K562 (cell line): Measurements from ENCODE around the gene COPS8. TPM values are rescaled to one million over a fixed set of nuclear protein-coding genes. Genes with fewer than 3 reads are reported as not detected.

ENCODE experiments used
- ATAC-seq: fragments of 200-7000 bp; cut with Tn5 transposase; 3 replicates; pipeline ENCODE4 v1.9.1; 2020; ENCODE audit warnings: moderate library complexity
- BruUV-seq: library from RNA; stranded (reverse); fragments of 400-500 nt; replicated peaks from 2 replicates; lab custom pipeline; 2021; lab: Mats Ljungman, UMichigan
- CTCF ChIA-PET: fragments of 300-600 bp; formaldehyde crosslinking; extraction: SDS; loops from one replicate; lab custom pipeline; 2021; ENCODE audit warnings: low intra/inter-chr PET ratio; lab: Yijun Ruan, JAX
- POLR2A ChIA-PET: fragments of 300-600, 350-650 bp; sonication (Branson Sonifier 250); formaldehyde crosslinking; extraction: SDS; loops from one replicate; lab custom pipeline; 2021; ENCODE audit warnings: antibody characterized with exemption, inconsistent platforms; lab: Yijun Ruan, JAX
- DNase-seq, 4 experiments: peaks; one replicate each; pipeline versions ENCODE4 v3.0.0 to v3.0.0-alpha.2; 2011 to 2018; ENCODE audit warnings: low spot score in 3 of 4, mixed read lengths in 3 of 4; ENCODE audit errors: extremely low read depth in 1 of 4
- FAIRE-seq: peaks from 2 replicates; lab custom pipeline; 2011; peaks lifted over from hg19 to GRCh38; lab: Jason Lieb, UNC
- H2AFZ ChIP-seq: 2 replicates; pipeline ENCODE4 v1.6.0; 2011; ENCODE audit warnings: low read depth, low read length, control low read depth, inconsistent platforms
- H3K27ac ChIP-seq: fragments of 200-600 bp; 3 replicates; pipeline ENCODE4 v1.8.0; 2011; ENCODE audit warnings: low read depth, mild to moderate bottlenecking, control low read depth, inconsistent platforms, low read length, moderate library complexity, mixed read lengths; ENCODE audit errors: extremely low read depth
- H3K27me3 ChIP-seq, 2 experiments: fragments of 300-600 bp in 1 of 2; 2 replicates in 1 of 2; 3 replicates in 1 of 2; pipeline versions ENCODE4 v1.6.0 to v1.8.0; 2011; ENCODE audit warnings: inconsistent platforms in 2 of 2, low read length in 2 of 2, mild to moderate bottlenecking in 1 of 2, mixed read lengths in 1 of 2, moderate library complexity in 1 of 2; ENCODE audit not compliant: control insufficient read depth in 2 of 2, insufficient read depth in 2 of 2
- H3K36me3 ChIP-seq: fragments of 300-600 bp; 3 replicates; pipeline ENCODE4 v1.8.0; 2011; ENCODE audit warnings: mild to moderate bottlenecking, low read length, inconsistent platforms; ENCODE audit not compliant: control insufficient read depth, insufficient read depth
- H3K4me1 ChIP-seq, 2 experiments: fragments of 200-600 bp in 1 of 2; replicated peaks in 1 of 2; 2 replicates in 1 of 2; 3 replicates in 1 of 2; pipeline versions ENCODE4 v1.5.1 to v1.8.0; 2011; ENCODE audit warnings: inconsistent platforms in 2 of 2, low read length in 2 of 2, mild to moderate bottlenecking in 1 of 2, mixed read lengths in 1 of 2, moderate library complexity in 1 of 2; ENCODE audit not compliant: control insufficient read depth in 2 of 2, insufficient read depth in 2 of 2
- H3K4me2 ChIP-seq: 2 replicates; pipeline ENCODE4 v1.6.1; 2011; ENCODE audit warnings: low read length, control low read depth, inconsistent platforms, mixed read lengths; ENCODE audit not compliant: insufficient read depth
- H3K4me3 ChIP-seq: fragments of 200-600 bp; sonication (generic), shearing (Covaris generic); 2 replicates; pipeline ENCODE4 v1.5.1; 2016; ENCODE audit warnings: control low read depth, inconsistent platforms
- H3K79me2 ChIP-seq: fragments of 200-600 bp; 3 replicates; pipeline ENCODE4 v1.8.0; 2011; ENCODE audit warnings: low read length, inconsistent platforms; ENCODE audit not compliant: control insufficient read depth, insufficient read depth
- H3K9ac ChIP-seq, 2 experiments: 2 replicates each; pipeline versions ENCODE4 v1.6.0 to v1.6.1; 2011; ENCODE audit warnings: low read depth in 2 of 2, low read length in 2 of 2, control low read depth in 1 of 2, inconsistent platforms in 1 of 2, mild to moderate bottlenecking in 1 of 2, mixed read lengths in 1 of 2; ENCODE audit not compliant: insufficient read depth in 1 of 2
- H3K9me1 ChIP-seq: one replicate; pipeline ENCODE4 v1.6.0; 2011; ENCODE audit warnings: inconsistent platforms, mild to moderate bottlenecking, low read length, moderate library complexity; ENCODE audit not compliant: control insufficient read depth, insufficient read depth
- H3K9me3 ChIP-seq: replicated peaks from 2 replicates; pipeline ENCODE4 v1.5.1; 2011; ENCODE audit warnings: low read depth, low read length, inconsistent platforms; ENCODE audit not compliant: control insufficient read depth, insufficient read depth
- H4K20me1 ChIP-seq: replicated peaks from 2 replicates; pipeline ENCODE4 v1.6.1; 2011; ENCODE audit warnings: low read length, inconsistent platforms, mixed read lengths; ENCODE audit not compliant: control insufficient read depth, insufficient read depth
- ARHGAP35 ChIP-seq: fragments of 450-650 bp; IDR thresholded peaks from 2 replicates; pipeline ENCODE4 v1.6.1; 2018; ENCODE audit not compliant: partially characterized antibody
- CBFA2T2 ChIP-seq: fragments of 450-650 bp; conservative IDR thresholded peaks from 2 replicates; pipeline ENCODE4 v1.6.1; 2017; ENCODE audit warnings: mild to moderate bottlenecking
- CBX2 ChIP-seq: fragments of 200-600 bp; sonication (generic); IDR thresholded peaks from one replicate; pipeline ENCODE4 v1.6.1; 2012; ENCODE audit warnings: mild to moderate bottlenecking, low read length, inconsistent platforms; ENCODE audit not compliant: insufficient read depth, poor library complexity, severe bottlenecking
- LEF1 ChIP-seq: fragments of 450-650 bp; IDR thresholded peaks from 2 replicates; pipeline ENCODE4 v1.6.1; 2016; ENCODE audit warnings: mild to moderate bottlenecking
- MAFG ChIP-seq: fragments of 450-650 bp; conservative IDR thresholded peaks from 2 replicates; pipeline ENCODE4 v1.6.1; 2016; ENCODE audit warnings: missing genetic modification characterization, missing compliant biosample characterization
- PHF8 ChIP-seq: fragments of 200-600 bp; sonication (generic); IDR thresholded peaks from 2 replicates; pipeline ENCODE4 v1.6.1; 2012; ENCODE audit warnings: mixed run types, mild to moderate bottlenecking, inconsistent platforms, low read length, moderate library complexity, borderline replicate concordance
- RUNX1 ChIP-seq: sonication (generic); IDR thresholded peaks from 2 replicates; pipeline ENCODE4 v1.6.1; 2016; ENCODE audit warnings: antibody characterized with exemption, low read depth
- ZNF184 ChIP-seq: sonication (generic); formaldehyde crosslinking; IDR thresholded peaks from 2 replicates; pipeline ENCODE4 v1.5.0; 2020; ENCODE audit warnings: missing genetic modification reagents
- ZNF3 ChIP-seq: fragments of 250-450 bp; sonication (Bioruptor Pico); IDR thresholded peaks from 2 replicates; pipeline ENCODE4 v1.5.0; 2021; ENCODE audit warnings: mild to moderate bottlenecking, moderate library complexity
- WGBS: fragments of 100-300 bp; shearing (Covaris generic); methylation state at CpG from one replicate; pipeline ENCODE4 v1.1.6; 2016; ENCODE audit warnings: low coverage, mixed read lengths; ENCODE audit not compliant: insufficient coverage; ENCODE audit errors: missing lambda C conversion rate; 5-methylcytosine and 5-hydroxymethylcytosine counted together
- in situ Hi-C: fragments of 300-500 bp; cut with MboI; formaldehyde crosslinking; loops from 4 replicates; pipeline ENCODE4 v1.15.0; 2018; ENCODE audit warnings: inconsistent platforms, mixed read lengths
- intact Hi-C: fragments of 100-400 bp; cut with micrococcal nuclease; formaldehyde crosslinking; loops from 2 replicates; pipeline ENCODE4 v1.14.2; 2022
- polyA plus RNA-seq, 8 experiments: library from polyadenylated mRNA; depleted of rRNA in 4 of 8; stranded (reverse) in 5 of 8; unstranded in 3 of 8; fragments of >200 nt; fragmentation: Nextera tagmentation in 2 of 8; fragmentation: Illumina TruSeq in 1 of 8; extraction: Ambion mirVana in 2 of 8; extraction: Trizol in 1 of 8; gene quantifications; 2 replicates each; pipeline versions ENCODE4 v1.2.1 to v1.2.3, GENCODE V29; 2011 to 2014; ENCODE audit warnings: inconsistent platforms in 1 of 8, missing spikeins in 1 of 8
- total RNA-seq, 7 experiments: library from RNA; depleted of rRNA in 6 of 7; stranded (reverse); fragments of >200 nt in 6 of 7; fragmentation: Illumina TruSeq in 2 of 7; extraction: Trizol in 2 of 7; gene quantifications; 2 replicates each; pipeline versions ENCODE4 v1.2.1 to v1.2.3, GENCODE V29; 2011 to 2021; ENCODE audit warnings: low replicate concordance in 1 of 7
- TF ChIP-seq, protein P1 (sequence below): sonication (generic); formaldehyde crosslinking; IDR thresholded peaks from 2 replicates; pipeline ENCODE4 v1.9.0; 2022; ENCODE audit warnings: mild to moderate bottlenecking, missing genetic modification reagents
- TF ChIP-seq, protein P2 (sequence below): fragments of 250-450 bp; sonication (Bioruptor Pico); IDR thresholded peaks from 2 replicates; pipeline ENCODE4 v1.4.0; 2020; ENCODE audit warnings: mild to moderate bottlenecking, moderate library complexity
- TF ChIP-seq, protein P3 (sequence below): fragments of 450-650 bp; formaldehyde crosslinking; IDR thresholded peaks from 2 replicates; pipeline ENCODE4 v1.4.0; 2022; ENCODE audit warnings: mild to moderate bottlenecking, moderate library complexity

The COPS8 gene
- total and polyA plus RNA-seq, 9 of the 15 experiments (the other 6 are each of a cell fraction or from before 2014, with no cell fraction given) = 28.2 to 97.3 (median 58.9) TPM

DNA sequence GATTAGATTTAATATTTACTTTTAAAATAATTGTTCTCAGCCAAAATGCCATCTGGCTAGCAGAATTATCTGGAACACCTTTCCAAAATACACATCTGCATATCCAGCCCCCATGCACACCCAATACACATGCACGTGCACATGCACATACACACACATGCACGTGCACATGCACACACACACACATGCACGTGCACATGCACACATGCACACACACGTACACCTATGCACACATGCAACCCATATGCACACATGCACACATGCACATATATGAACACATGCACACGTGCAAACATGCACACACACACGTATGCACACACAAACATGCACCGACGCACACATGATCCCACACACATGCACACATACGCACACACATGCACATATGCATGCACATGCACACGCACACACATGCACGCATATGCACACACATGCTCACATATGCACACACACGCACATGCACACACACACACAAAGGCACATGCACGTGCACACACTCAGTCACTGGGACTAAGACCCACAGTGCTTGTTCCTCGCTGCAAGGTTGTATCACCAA lies 53.5 kb downstream of the COPS8 start:
- Histone ChIP-seq H3K27ac (no peak overlapping the region), H3K79me2 (no peaks in the 10 kb centered on the region), H3K4me2 (no peak overlapping the region), H4K20me1 (no peaks in the 10 kb centered on the region), H3K9me1 (no peaks in the 10 kb centered on the region), H3K4me3 (no peak overlapping the region), H2AFZ (no peak overlapping the region), H3K27me3 (no peaks in the 10 kb centered on the region), H3K9me3 (no peaks in the 10 kb centered on the region), H3K9ac (no peak overlapping the region), H3K4me1 (no peaks in the 10 kb centered on the region), H3K36me3 (no peaks in the 10 kb centered on the region)
- ChIA-PET POLR2A (no interaction called here), CTCF (no interaction called here)
- FAIRE-seq = no peak
- TF ChIP-seq PHF8 (no peak), ARHGAP35 (no peak), ZNF3 (no peak)
- TF ChIP-seq, protein P1, sequence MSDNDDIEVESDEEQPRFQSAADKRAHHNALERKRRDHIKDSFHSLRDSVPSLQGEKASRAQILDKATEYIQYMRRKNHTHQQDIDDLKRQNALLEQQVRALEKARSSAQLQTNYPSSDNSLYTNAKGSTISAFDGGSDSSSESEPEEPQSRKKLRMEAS (CRISPR knock-in tag) = peak; percentile 17; the same call in 1 of the 2 replicates
- WGBS = 15% methylated on average over 12 of the region's 14 CpGs
- no peak for DNase-seq
- in situ Hi-C loops = no loop called here
- intact Hi-C loops = no loop called here
- BruUV-seq = no TSS peak
- ATAC-seq = no peak

DNA sequence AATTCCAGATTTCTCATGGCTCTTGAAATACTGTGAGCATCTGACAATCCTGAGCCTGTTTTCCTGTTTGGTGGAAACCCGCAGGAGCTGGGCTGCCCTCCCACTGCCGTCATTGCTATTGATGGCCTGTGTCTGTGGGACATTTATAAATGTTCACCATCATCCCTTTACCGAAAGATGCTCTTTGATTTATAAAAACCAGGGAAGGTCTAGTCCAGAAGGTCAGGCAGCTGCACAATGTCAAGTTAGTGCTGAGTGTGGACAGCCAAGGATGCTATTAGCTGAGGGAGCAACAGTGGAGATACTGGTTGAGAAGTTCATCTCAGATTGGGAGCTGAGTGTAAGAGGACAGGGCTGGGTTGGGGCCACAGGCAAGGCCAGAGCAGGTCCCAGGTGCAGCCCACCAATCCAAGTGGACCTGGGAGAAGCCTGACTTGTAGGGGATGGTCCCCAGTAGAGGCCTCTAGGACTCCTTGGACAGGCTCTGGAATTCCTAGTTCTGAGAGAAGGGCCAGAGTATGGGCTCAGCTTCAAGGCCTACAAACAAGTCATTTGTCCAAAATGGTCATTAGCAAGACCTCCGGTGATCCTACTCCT lies 55.1 kb downstream of the COPS8 start:
- CTCF ChIA-PET = no interaction called here
- Histone ChIP-seq H3K9me1 (no peaks in the 10 kb centered on the region), H3K27me3 (no peaks in the 10 kb centered on the region), H3K4me3 (no peak overlapping the region), H3K9ac (no peak overlapping the region), H3K27ac (no peak overlapping the region), H3K9me3 (no peaks in the 10 kb centered on the region), H3K79me2 (no peaks in the 10 kb centered on the region), H2AFZ (no peak overlapping the region), H3K4me1 (no peaks in the 10 kb centered on the region), H3K36me3 (no peaks in the 10 kb centered on the region), H4K20me1 (no peaks in the 10 kb centered on the region), H3K4me2 (no peak overlapping the region)
- intact Hi-C loops = no loop called here
- POLR2A ChIA-PET = no interaction called here
- no peak for ATAC-seq
- in situ Hi-C loops = no loop called here
- no TSS peak for BruUV-seq
- no peak for FAIRE-seq
- TF ChIP-seq CBX2 = no peak
- no peak for TF ChIP-seq RUNX1
- no peak for TF ChIP-seq ZNF184
- TF ChIP-seq CBFA2T2 = no peak
- TF ChIP-seq, protein P2, sequence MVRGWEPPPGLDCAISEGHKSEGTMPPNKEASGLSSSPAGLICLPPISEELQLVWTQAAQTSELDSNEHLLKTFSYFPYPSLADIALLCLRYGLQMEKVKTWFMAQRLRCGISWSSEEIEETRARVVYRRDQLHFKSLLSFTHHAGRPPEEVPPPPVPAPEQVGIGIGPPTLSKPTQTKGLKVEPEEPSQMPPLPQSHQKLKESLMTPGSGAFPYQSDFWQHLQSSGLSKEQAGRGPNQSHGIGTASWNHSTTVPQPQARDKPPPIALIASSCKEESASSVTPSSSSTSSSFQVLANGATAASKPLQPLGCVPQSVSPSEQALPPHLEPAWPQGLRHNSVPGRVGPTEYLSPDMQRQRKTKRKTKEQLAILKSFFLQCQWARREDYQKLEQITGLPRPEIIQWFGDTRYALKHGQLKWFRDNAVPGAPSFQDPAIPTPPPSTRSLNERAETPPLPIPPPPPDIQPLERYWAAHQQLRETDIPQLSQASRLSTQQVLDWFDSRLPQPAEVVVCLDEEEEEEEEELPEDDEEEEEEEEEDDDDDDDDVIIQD (CRISPR knock-in tag) = no peak
- TF ChIP-seq MAFG (tag) = no peak
- no peak for TF ChIP-seq LEF1
- TF ChIP-seq, protein P3, sequence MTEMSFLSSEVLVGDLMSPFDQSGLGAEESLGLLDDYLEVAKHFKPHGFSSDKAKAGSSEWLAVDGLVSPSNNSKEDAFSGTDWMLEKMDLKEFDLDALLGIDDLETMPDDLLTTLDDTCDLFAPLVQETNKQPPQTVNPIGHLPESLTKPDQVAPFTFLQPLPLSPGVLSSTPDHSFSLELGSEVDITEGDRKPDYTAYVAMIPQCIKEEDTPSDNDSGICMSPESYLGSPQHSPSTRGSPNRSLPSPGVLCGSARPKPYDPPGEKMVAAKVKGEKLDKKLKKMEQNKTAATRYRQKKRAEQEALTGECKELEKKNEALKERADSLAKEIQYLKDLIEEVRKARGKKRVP (CRISPR knock-in tag) = no peak
- no peak for DNase-seq
- WGBS = 5% methylated on average over 4 of the region's 4 CpGs
